Sigmoid colon (tissue), 4 donors: ENCODE data around the gene PYGM.

Experiments
- POLR2A ChIP-seq, 2 donors: fragments of 450-650 bp; IDR thresholded peaks; one replicate each; pipeline ENCODE4 v1.6.1; 2016; ENCODE audit warnings: antibody characterized with exemption in 2 of 2, mild to moderate bottlenecking in 2 of 2, moderate library complexity in 2 of 2
- POLR2AphosphoS5 ChIP-seq, 4 donors: sonication (generic); formaldehyde crosslinking; IDR thresholded peaks; one replicate each; pipeline ENCODE4 v1.6.1; 2017; ENCODE audit warnings: antibody characterized with exemption in 4 of 4
- TF ChIP-seq, protein P1 (sequence below), 4 experiments: fragments of 450-650 bp in 3 of 4; fragments of 200-600 bp in 1 of 4; IDR thresholded peaks; one replicate each; pipeline ENCODE4 v1.5.1; 2016 to 2019; ENCODE audit warnings: antibody characterized with exemption in 4 of 4, mild to moderate bottlenecking in 3 of 4, moderate library complexity in 2 of 4

DNA sequence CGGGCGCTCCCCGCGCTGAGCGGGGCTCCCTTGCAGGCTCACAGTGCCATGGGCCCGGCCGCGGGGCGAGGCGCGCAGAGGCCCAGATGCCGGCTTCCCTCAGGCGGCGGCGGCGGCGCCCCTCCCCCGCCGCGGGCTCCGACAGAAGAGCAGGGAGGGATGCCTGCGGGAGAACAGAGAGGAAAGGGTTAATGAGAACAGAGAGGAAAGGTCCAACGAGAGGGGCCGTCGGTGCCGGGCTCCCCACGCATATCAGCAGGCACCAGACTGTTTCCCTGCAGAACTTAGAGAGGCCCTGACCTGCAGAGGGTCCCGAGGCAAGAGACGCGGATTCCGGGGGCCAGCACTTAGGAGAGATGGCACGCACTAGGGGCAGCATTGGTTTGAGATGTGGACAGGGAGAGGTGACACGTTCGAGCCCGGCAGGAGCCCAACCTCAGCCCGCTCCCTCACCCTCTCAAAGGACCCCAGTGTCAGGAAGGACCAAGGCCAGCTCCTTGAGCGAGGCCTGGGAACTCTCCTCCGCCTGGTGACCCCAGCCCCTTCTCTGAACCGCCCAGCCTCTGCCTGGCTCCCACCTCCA is 45.9 kb downstream of the PYGM start:
- TF ChIP-seq POLR2A (IDR thresholded peaks at IDR 0.05) (no peak), POLR2AphosphoS5 (IDR thresholded peaks at IDR 0.05) (no peak)
- TF ChIP-seq, protein P1, sequence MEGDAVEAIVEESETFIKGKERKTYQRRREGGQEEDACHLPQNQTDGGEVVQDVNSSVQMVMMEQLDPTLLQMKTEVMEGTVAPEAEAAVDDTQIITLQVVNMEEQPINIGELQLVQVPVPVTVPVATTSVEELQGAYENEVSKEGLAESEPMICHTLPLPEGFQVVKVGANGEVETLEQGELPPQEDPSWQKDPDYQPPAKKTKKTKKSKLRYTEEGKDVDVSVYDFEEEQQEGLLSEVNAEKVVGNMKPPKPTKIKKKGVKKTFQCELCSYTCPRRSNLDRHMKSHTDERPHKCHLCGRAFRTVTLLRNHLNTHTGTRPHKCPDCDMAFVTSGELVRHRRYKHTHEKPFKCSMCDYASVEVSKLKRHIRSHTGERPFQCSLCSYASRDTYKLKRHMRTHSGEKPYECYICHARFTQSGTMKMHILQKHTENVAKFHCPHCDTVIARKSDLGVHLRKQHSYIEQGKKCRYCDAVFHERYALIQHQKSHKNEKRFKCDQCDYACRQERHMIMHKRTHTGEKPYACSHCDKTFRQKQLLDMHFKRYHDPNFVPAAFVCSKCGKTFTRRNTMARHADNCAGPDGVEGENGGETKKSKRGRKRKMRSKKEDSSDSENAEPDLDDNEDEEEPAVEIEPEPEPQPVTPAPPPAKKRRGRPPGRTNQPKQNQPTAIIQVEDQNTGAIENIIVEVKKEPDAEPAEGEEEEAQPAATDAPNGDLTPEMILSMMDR (IDR thresholded peaks at IDR 0.05), result no peak
